ENCODE results near the gene UBE2K.
"Not testable (repeated sequence)": the region's sequence is repeated elsewhere in the genome, so short reads cannot be mapped to it uniquely, and the experiment has no call there.

UBE2K gene

DNA sequence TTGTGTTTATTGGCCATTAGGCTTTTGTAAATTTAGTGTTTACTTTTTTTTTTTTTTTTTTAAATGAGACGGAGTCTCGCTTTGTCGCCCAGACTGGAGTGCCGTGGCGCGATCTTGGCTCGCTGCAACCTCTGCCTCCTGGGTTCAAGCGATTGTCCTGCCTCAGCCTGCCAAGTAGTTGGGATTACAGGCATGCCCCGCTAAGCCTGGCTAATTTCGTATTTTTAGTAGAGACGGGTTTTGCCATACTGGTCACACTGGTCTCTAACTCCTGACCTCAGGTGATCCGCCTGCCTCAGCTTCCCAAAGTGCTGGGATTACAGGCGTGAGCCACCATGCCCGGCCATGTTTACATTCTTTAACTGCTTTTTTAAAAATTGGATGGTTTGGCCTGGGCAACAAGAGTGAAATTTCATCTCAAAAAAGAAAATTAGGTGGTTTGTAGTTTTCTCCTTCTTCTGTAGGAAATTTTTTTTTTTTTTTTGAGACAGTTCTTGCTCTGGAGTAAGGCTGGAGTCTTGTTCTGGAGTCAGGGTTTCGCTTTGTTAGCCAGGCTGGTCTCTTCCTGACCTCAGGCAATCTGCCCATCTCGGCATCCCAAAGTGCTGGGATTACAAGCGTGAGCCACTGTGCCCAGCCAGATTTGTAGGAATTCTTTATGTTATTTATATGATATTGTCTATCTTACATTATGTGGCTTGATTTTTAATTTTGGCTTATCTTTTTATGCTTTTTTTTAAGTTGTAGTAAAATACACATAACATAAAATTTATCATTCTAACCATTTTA is 15.1 kb downstream of the UBE2K start:
- Histone ChIP-seq H3K27ac (ENCODE audit: low read depth, low read length, severe bottlenecking) (no peak overlapping the region), H3K4me3 (ENCODE audit: extremely low read depth, insufficient read depth, low read length, poor library complexity, severe bottlenecking) (no peak overlapping the region), H3K9me3 (ENCODE audit: control insufficient read depth, low read length) (no peaks in the 10 kb centered on the region), H3K4me1 (ENCODE audit: control insufficient read depth, insufficient read depth, low read length, poor library complexity, severe bottlenecking) (peaks cover 5% of the 10 kb centered on the region), H3K36me3 (ENCODE audit: control insufficient read depth, insufficient read depth, low read length) (peaks cover 52% of the 10 kb centered on the region)
- 95 to 97% methylated on average over 13 to 14 of the region's 17 CpGs for WGBS, 2 experiments (ENCODE audit: insufficient coverage in 2 of 2)

DNA sequence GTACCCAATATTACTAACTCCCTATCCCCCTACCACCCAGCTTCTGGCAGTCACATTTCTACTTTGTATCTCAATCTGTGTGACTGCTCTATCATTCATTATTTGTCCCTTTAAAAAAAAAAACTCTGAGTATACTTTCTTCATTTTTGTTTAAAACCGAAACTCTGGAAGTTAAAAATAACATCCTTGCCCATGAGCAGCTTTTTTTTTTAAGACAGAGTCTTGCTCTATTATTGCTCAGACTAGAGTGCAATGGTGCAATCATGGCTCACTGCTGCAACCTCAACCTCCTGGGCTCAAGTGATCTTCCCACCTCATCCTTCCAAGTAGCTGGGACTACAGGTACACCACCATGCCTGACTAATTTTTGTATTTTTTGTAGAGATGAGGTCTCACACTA is 15.8 kb downstream of the UBE2K start:
- H3K27ac ChIP-seq (ENCODE audit: low read depth, low read length, severe bottlenecking): no peak overlapping the region
- H3K36me3 ChIP-seq (ENCODE audit: control insufficient read depth, insufficient read depth, low read length): peaks cover 53% of the 10 kb centered on the region
- no peak overlapping the region for H3K4me3 ChIP-seq (ENCODE audit: extremely low read depth, insufficient read depth, low read length, poor library complexity, severe bottlenecking)
- no peaks in the 10 kb centered on the region for H3K9me3 ChIP-seq (ENCODE audit: control insufficient read depth, low read length)
- 92% methylated on average over 1 of the region's 1 CpG; no CpG with 5 or more reads in 1 of the 2 experiments for WGBS, 2 experiments (ENCODE audit: insufficient coverage in 2 of 2)
- H3K4me1 ChIP-seq (ENCODE audit: control insufficient read depth, insufficient read depth, low read length, poor library complexity, severe bottlenecking): peaks cover 5% of the 10 kb centered on the region

DNA sequence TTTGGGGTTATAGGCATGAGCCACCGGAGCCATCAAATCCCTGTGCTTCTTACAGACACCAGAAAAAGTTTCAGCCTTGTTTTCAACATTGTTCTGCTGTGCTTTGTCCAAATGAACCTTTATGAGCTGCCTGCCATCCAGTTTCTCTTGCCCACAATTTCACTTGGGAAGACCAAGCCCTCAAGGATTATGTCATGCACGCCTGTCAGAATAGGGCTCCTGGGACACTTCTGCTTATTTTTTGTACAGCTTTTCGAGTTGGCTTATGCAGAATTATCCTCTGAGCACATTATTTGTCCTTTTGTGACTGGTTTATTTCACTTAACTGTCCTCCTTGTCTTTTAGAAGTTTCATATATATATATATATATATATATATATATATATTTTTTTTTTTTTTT is 16.2 kb downstream of the UBE2K start:
- no peak overlapping the region for H3K4me3 ChIP-seq (ENCODE audit: extremely low read depth, insufficient read depth, low read length, poor library complexity, severe bottlenecking)
- WGBS, 2 experiments (ENCODE audit: insufficient coverage in 2 of 2): 75 to 82% methylated on average over 2 to 3 of the region's 3 CpGs
- no peak overlapping the region for H3K27ac ChIP-seq (ENCODE audit: low read depth, low read length, severe bottlenecking)
- peaks cover 9% of the 10 kb centered on the region for H3K4me1 ChIP-seq (ENCODE audit: control insufficient read depth, insufficient read depth, low read length, poor library complexity, severe bottlenecking)
- H3K36me3 ChIP-seq (ENCODE audit: control insufficient read depth, insufficient read depth, low read length): peaks cover 57% of the 10 kb centered on the region
- no peaks in the 10 kb centered on the region for H3K9me3 ChIP-seq (ENCODE audit: control insufficient read depth, low read length)

DNA sequence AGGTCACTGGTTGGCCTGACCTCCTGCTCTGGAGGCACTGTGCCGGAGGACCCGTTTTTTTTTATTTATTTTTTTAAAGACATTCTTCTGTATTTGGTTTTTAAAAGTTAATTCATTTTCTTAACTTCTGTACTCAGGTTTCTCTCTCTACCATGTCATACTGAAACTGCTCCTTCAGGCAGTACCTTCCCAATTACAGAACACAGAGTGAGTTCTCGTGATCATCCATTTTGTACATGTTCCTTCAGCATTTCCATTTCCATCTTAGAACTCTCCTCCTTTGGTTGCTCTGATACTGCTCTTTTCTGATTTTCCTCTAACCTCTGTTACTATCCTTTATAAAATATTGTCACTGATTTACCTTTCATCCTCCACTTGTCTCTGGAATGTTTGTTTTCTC is 17.9 kb downstream of the UBE2K start:
- peaks cover 57% of the 10 kb centered on the region for H3K36me3 ChIP-seq (ENCODE audit: control insufficient read depth, insufficient read depth, low read length)
- 60 to 88% methylated on average over 1 of the region's 3 CpGs for WGBS, 2 experiments (ENCODE audit: insufficient coverage in 2 of 2)
- peaks cover 13% of the 10 kb centered on the region for H3K4me1 ChIP-seq (ENCODE audit: control insufficient read depth, insufficient read depth, low read length, poor library complexity, severe bottlenecking)
- H3K27ac ChIP-seq (ENCODE audit: low read depth, low read length, severe bottlenecking): no peak overlapping the region
- no peak overlapping the region for H3K4me3 ChIP-seq (ENCODE audit: extremely low read depth, insufficient read depth, low read length, poor library complexity, severe bottlenecking)
- H3K9me3 ChIP-seq (ENCODE audit: control insufficient read depth, low read length): no peaks in the 10 kb centered on the region

DNA sequence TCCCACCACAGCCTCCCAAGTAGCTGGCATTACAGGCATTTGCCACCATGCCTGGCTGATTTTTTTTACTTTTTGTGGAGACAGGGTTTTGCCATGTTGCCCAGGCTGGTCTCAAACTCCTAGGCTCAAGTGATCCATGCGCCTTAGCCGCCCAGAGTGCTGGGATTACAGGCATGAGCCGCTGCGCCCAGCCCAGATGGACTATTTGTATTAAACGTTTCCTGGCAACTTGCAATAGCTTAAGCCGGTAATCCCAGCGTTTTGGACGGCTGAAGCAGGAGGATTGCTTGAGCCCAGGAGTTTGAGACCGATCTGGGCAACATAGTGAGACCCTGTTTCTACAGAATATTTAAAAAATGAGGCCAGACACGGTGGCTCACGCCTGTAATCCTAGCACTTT is 18.4 kb downstream of the UBE2K start:
- no peak overlapping the region for H3K4me3 ChIP-seq (ENCODE audit: extremely low read depth, insufficient read depth, low read length, poor library complexity, severe bottlenecking)
- WGBS, 2 experiments (ENCODE audit: insufficient coverage in 2 of 2): 89 to 95% methylated on average over 11 of the region's 11 CpGs
- peaks cover 13% of the 10 kb centered on the region for H3K4me1 ChIP-seq (ENCODE audit: control insufficient read depth, insufficient read depth, low read length, poor library complexity, severe bottlenecking)
- H3K27ac ChIP-seq (ENCODE audit: low read depth, low read length, severe bottlenecking): no peak overlapping the region
- no peaks in the 10 kb centered on the region for H3K9me3 ChIP-seq (ENCODE audit: control insufficient read depth, low read length)
- H3K36me3 ChIP-seq (ENCODE audit: control insufficient read depth, insufficient read depth, low read length): peaks cover 57% of the 10 kb centered on the region

DNA sequence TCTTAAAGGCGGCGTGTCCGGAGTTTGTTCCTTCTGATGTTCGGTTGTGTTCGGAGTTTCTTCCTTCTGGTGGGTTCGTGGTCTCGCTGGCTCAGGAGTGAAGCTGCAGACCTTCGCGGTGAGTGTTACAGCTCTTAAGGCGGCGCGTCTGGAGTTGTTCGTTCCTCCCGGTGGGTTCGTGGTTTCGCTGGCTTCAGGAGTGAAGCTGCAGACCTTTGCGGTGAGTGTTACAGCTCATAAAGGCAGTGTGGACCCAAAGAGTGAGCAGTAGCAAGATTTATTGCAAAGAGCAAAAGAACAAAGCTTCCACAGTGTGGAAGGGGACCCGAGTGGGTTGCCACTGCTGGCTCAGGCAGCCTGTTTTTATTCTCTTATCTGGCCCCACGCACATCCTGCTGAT is 19.8 kb downstream of the UBE2K start:
- not testable (repeated sequence) for H3K27ac ChIP-seq (ENCODE audit: low read depth, low read length, severe bottlenecking); H3K4me3 ChIP-seq (ENCODE audit: extremely low read depth, insufficient read depth, low read length, poor library complexity, severe bottlenecking); H3K9me3 ChIP-seq (ENCODE audit: control insufficient read depth, low read length)
- 83% methylated on average over 1 of the region's 19 CpGs; no CpG with 5 or more reads in 1 of the 2 experiments for WGBS, 2 experiments (ENCODE audit: insufficient coverage in 2 of 2)
- H3K36me3 ChIP-seq (ENCODE audit: control insufficient read depth, insufficient read depth, low read length): peaks cover 52% of the 10 kb centered on the region
- peaks cover 13% of the 10 kb centered on the region for H3K4me1 ChIP-seq (ENCODE audit: control insufficient read depth, insufficient read depth, low read length, poor library complexity, severe bottlenecking)

DNA sequence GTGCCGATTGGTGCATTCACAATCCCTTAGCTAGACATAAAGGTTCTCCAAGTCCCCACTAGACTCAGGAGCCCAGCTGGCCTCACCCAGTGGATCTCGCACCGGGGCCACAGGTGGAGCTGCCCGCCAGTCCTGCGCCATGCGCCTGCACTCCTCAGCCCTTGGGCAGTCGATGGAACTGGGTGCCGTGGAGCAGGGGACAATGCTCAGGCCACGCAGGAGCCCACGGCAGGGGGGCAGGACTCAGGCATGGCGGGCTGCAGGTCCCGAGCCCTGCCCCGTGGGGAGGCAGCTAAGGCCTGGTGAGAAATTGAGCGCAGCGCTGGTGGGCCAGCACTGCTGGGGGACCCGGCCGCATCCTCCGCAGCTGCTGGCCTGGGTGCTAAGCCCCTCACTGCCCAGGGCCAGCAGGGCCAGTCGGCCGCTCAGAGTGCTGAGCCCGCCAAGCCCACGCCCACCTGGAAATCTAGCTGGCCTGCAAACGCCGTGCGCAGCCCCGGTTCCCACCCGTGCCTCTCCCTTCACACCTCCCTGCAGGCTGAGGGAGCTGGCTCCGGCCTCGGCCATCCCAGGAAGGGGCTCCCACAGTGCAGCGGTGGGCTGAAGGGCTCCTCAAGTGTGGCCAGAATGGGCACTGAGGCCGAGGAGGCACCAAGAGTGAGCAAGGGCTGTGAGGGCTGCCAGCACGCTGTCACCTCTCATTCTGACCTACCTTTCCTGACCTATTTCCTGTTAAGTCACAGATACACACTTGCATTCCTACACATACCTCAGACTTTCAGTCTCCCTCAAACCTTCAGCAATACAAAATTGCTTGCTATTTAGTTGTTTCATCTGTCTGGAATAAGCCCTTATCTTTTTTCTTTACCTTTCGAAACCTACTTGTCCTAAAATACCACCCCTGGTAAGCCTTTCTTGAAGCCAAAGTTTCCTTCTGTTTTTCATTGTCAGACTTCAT is 20.7 kb downstream of the UBE2K start:
- no peak overlapping the region for H3K27ac ChIP-seq (ENCODE audit: low read depth, low read length, severe bottlenecking)
- H3K36me3 ChIP-seq (ENCODE audit: control insufficient read depth, insufficient read depth, low read length): peaks cover 54% of the 10 kb centered on the region
- WGBS, 2 experiments (ENCODE audit: insufficient coverage in 2 of 2): 92 to 95% methylated on average over 22 to 24 of the region's 33 CpGs
- no peaks in the 10 kb centered on the region for H3K9me3 ChIP-seq (ENCODE audit: control insufficient read depth, low read length)
- peaks cover 9% of the 10 kb centered on the region for H3K4me1 ChIP-seq (ENCODE audit: control insufficient read depth, insufficient read depth, low read length, poor library complexity, severe bottlenecking)
- no peak overlapping the region for H3K4me3 ChIP-seq (ENCODE audit: extremely low read depth, insufficient read depth, low read length, poor library complexity, severe bottlenecking)

DNA sequence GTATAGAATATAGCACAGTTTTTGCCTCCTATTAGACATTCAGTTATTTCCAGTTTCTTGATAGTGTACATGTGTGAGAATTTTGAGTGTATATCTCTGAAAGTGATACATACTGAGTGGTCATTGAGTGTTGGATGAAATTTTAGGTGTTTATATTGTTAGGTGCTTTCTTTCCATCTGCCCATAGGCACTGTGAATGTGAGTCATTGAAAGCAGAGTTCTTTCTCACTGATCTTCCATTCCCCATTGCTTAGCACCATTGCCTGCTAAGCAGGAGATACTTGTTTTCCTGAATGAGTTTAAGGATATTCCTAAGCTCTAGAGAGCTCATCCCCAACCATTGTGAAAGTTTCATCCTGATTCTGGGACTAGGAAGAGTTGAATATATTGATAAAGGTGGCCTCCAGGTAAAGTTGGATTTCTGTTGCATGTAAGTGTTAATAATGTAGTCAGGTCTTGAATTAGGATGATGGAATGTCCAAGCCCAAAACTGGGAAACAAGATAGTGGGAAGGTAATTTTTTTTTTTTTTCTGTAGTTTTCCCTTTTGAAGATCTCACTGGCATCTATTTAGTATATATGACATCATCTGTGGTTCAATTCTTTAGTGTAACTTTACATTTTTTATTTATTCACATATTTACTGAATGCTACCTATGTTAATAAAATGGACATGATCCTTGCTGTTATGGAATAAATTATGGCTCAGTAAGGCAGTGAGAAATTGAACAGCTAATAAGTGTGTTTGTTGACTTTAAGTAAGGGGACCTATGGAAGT is 22.1 kb downstream of the UBE2K start:
- no peak overlapping the region for H3K27ac ChIP-seq (ENCODE audit: low read depth, low read length, severe bottlenecking)
- peaks cover 48% of the 10 kb centered on the region for H3K36me3 ChIP-seq (ENCODE audit: control insufficient read depth, insufficient read depth, low read length)
- H3K4me1 ChIP-seq (ENCODE audit: control insufficient read depth, insufficient read depth, low read length, poor library complexity, severe bottlenecking): peaks cover 9% of the 10 kb centered on the region
- no peak overlapping the region for H3K4me3 ChIP-seq (ENCODE audit: extremely low read depth, insufficient read depth, low read length, poor library complexity, severe bottlenecking)
- H3K9me3 ChIP-seq (ENCODE audit: control insufficient read depth, low read length): no peaks in the 10 kb centered on the region

DNA sequence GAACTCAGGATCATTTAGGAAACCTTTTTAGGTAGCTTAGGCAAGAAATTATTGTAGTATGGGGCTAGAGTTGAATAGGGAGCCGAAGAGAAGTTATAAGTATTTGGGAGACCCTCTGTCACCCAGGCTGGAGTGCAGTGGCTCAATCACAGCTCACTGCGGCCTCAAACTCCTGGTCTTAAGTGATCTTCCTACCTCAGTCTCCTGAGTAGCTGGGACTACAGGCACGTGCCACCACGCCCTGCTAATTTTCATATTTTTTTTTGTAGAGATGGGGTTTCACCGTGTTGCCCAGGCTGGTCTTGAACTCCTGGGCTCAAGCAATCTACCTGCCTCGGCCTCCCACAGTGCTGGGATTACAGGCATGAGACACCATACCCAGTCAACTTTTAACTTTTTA is 23.3 kb downstream of the UBE2K start:
- 82 to 89% methylated on average over 2 to 4 of the region's 6 CpGs for WGBS, 2 experiments (ENCODE audit: insufficient coverage in 2 of 2)
- H3K4me3 ChIP-seq (ENCODE audit: extremely low read depth, insufficient read depth, low read length, poor library complexity, severe bottlenecking); H3K27ac ChIP-seq (ENCODE audit: low read depth, low read length, severe bottlenecking); H3K4me1 ChIP-seq (ENCODE audit: control insufficient read depth, insufficient read depth, low read length, poor library complexity, severe bottlenecking); H3K9me3 ChIP-seq (ENCODE audit: control insufficient read depth, low read length): not testable (repeated sequence)
- peaks cover 47% of the 10 kb centered on the region for H3K36me3 ChIP-seq (ENCODE audit: control insufficient read depth, insufficient read depth, low read length)

DNA sequence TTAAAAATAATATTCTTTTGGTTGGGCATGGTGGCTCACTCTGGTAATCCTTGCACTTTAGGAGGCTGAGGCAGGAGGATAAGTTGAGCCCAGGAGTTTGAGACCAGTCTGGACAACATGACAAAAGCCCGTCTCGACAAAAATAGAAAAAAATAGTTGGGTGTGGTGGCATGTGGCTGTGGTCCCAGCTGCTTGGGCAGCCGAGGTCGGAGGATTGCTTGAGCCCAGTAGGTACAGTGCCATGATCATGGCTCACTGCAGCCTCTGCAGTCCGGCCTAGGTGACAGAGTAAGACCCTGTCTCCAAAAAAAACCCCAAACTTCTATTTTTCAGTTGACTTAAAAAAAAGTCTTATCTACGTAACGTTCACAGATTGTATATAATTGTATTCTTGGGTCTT is 23.9 kb downstream of the UBE2K start:
- H3K27ac ChIP-seq (ENCODE audit: low read depth, low read length, severe bottlenecking): no peak overlapping the region
- H3K4me3 ChIP-seq (ENCODE audit: extremely low read depth, insufficient read depth, low read length, poor library complexity, severe bottlenecking): no peak overlapping the region
- 80 to 100% methylated on average over 2 to 5 of the region's 7 CpGs for WGBS, 2 experiments (ENCODE audit: insufficient coverage in 2 of 2)
- peaks cover 44% of the 10 kb centered on the region for H3K36me3 ChIP-seq (ENCODE audit: control insufficient read depth, insufficient read depth, low read length)
- peaks cover 9% of the 10 kb centered on the region for H3K4me1 ChIP-seq (ENCODE audit: control insufficient read depth, insufficient read depth, low read length, poor library complexity, severe bottlenecking)
- no peaks in the 10 kb centered on the region for H3K9me3 ChIP-seq (ENCODE audit: control insufficient read depth, low read length)
